ENCODE data around the gene GPM6B.

Gene GPM6B

DNA sequence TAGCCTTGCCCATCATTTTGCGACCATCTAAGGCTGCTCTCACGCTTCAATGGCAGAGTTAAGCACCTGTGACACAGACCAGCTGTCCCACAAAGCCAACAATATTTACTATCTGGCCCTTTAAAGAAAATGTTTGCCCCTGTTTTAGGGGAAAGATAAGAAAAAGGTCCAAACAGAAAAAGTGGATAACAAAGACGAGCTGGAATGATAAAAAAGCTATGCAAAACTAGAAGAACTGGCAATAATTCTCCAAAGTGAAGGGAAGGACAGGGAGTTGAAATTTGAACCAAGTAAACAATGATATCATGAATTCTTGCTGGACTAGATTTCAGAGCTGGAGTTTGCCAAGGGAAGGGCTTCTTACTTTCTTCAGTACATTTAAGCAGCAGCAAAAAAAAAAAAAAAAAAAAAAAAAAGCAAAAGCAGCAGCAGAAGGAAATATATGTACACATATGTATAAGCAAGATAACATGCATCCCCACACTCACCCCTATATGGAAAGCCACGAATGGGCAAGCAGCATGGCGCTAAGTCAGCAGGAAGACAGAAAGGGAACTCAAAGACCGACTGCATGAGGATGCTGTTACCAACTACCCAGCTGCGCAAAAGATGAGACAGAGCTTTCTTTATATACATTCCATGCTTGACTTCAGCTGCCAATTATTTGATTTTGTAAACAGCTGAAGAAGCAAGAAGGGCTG is 94.9 kb downstream of the GPM6B start:
- DNase-seq, result no peak

DNA sequence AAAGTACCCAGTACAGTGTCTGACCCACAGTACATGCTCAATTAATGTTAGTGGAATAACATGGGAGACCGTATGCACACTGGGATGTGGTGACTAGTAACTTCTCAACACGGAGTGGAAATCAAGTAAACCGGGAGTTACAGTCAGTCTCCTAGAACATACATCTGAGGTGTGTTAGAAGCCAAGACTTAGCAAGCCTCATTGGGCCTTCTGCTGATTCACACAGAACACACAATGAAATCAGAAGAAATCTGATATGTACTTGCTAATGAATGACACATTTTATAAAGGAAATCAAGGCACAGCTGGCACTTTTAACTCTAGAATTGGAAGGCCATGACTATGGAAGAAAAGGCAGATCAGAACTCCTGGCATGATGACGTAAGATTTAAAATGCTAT is 95.5 kb downstream of the GPM6B start:
- DNase-seq, result no peak
